A549 (cell line): ENCODE measurements around the gene USP49. TPM values are rescaled to one million over a fixed set of nuclear protein-coding genes. Genes with fewer than 3 reads are reported as not detected.
A peak's percentile ranks its signal among the peaks of the same experiment; 100 is the strongest.

Source experiments
- ATAC-seq, 2 experiments: fragments of 200-7000 bp in 1 of 2; fragments of >200 bp in 1 of 2; cut with Nextera tagmentation in 1 of 2; cut with Tn5 transposase in 1 of 2; 3 replicates each; pipeline versions ENCODE4 v1.8.0 to v1.9.1; 2018 to 2020; ENCODE audit warnings: mild to moderate bottlenecking in 1 of 2, moderate library complexity in 1 of 2
- CTCF ChIA-PET: fragments of 300-600 bp; sonication (Branson Sonifier 250); formaldehyde crosslinking; extraction: SDS; loops from one replicate; lab custom pipeline; 2021; ENCODE audit warnings: antibody characterized with exemption, inconsistent platforms; lab: Yijun Ruan, JAX
- POLR2A ChIA-PET: fragments of 350-600 bp; formaldehyde crosslinking; extraction: SDS; loops from one replicate; lab custom pipeline; 2021; ENCODE audit warnings: antibody characterized with exemption, inconsistent platforms; lab: Yijun Ruan, JAX
- DNase-seq, 2 experiments: peaks; one replicate each; pipeline versions ENCODE4 v3.0.0 to v3.0.0-alpha.2; 2011 to 2016; ENCODE audit warnings: low read depth in 1 of 2, low spot score in 1 of 2
- FAIRE-seq: peaks from 2 replicates; lab custom pipeline; 2011; peaks lifted over from hg19 to GRCh38; lab: Jason Lieb, UNC
- H3K27ac ChIP-seq, 2 experiments: fragments of >200 bp; sonication (Bioruptor Twin); formaldehyde crosslinking; 3 replicates each; pipeline ENCODE4 v1.5.1; 2016 to 2017
- H3K4me1 ChIP-seq: fragments of >200 bp; sonication (Bioruptor Twin); formaldehyde crosslinking; 3 replicates; pipeline ENCODE4 v1.6.1; 2016
- H3K4me2 ChIP-seq: fragments of >200 bp; sonication (Bioruptor Twin); formaldehyde crosslinking; 3 replicates; pipeline ENCODE4 v1.6.1; 2016
- H3K4me3 ChIP-seq: fragments of >200 bp; sonication (Bioruptor Twin); formaldehyde crosslinking; 3 replicates; pipeline ENCODE4 v1.5.1; 2016
- H3K9me3 ChIP-seq: fragments of >200 bp; sonication (Bioruptor Twin); formaldehyde crosslinking; 3 replicates; pipeline ENCODE4 v1.6.1; 2016
- CBX2 ChIP-seq: fragments of 200-600 bp; sonication (generic); IDR thresholded peaks from 2 replicates; pipeline ENCODE4 v1.6.1; 2016; ENCODE audit warnings: low read depth, mild to moderate bottlenecking, borderline replicate concordance
- CEBPB ChIP-seq, 2 experiments: fragments of >200 bp in 1 of 2; sonication (Bioruptor Twin) in 1 of 2; formaldehyde crosslinking in 1 of 2; IDR thresholded peaks; 2 replicates each; pipeline ENCODE4 v1.6.1; 2012 to 2016
- CHD2 ChIP-seq: fragments of 150-350 bp; IDR thresholded peaks from 2 replicates; pipeline ENCODE4 v1.6.1; 2014; ENCODE audit warnings: low read length; ENCODE audit not compliant: partially characterized antibody
- EP300 ChIP-seq, 2 experiments: fragments of >200 bp; sonication (Bioruptor Twin); formaldehyde crosslinking; IDR thresholded peaks; 2 replicates in 1 of 2; 3 replicates in 1 of 2; pipeline ENCODE4 v1.6.1; 2016 to 2017
- FOSB ChIP-seq: fragments of 250-450 bp; sonication (Bioruptor Pico); IDR thresholded peaks from 2 replicates; pipeline ENCODE4 v1.5.0; 2020; ENCODE audit warnings: mild to moderate bottlenecking, moderate library complexity
- FOSL2 ChIP-seq, 2 experiments: fragments of 450-650 bp in 1 of 2; fragments of >200 bp in 1 of 2; sonication (Bioruptor Twin) in 1 of 2; formaldehyde crosslinking; IDR thresholded peaks; 2 replicates each; pipeline versions ENCODE4 v1.5.0 to v1.6.1; 2016 to 2020; ENCODE audit warnings: mild to moderate bottlenecking in 1 of 2, moderate library complexity in 1 of 2
- GATA3 ChIP-seq: IDR thresholded peaks from 2 replicates; pipeline ENCODE4 v1.6.1; 2012; ENCODE audit warnings: borderline replicate concordance
- HEYL ChIP-seq: fragments of 250-450 bp; sonication (Bioruptor Pico); IDR thresholded peaks from 2 replicates; pipeline ENCODE4 v1.8.0; 2021; ENCODE audit warnings: mild to moderate bottlenecking, moderate library complexity
- HOXB13 ChIP-seq: fragments of 250-450 bp; sonication (Bioruptor Pico); IDR thresholded peaks from 2 replicates; pipeline ENCODE4 v1.5.0; 2020; ENCODE audit warnings: low read depth, mild to moderate bottlenecking, moderate library complexity
- JUN ChIP-seq, 2 experiments: fragments of >200 bp; sonication (Bioruptor Twin); formaldehyde crosslinking; IDR thresholded peaks; 2 replicates in 1 of 2; 3 replicates in 1 of 2; pipeline ENCODE4 v1.6.1; 2016 to 2017
- JUNB ChIP-seq: fragments of >200 bp; sonication (Bioruptor Twin); formaldehyde crosslinking; IDR thresholded peaks from 2 replicates; pipeline ENCODE4 v1.6.1; 2016
- KDM1A ChIP-seq: fragments of 200-600 bp; sonication (generic); IDR thresholded peaks from 2 replicates; pipeline ENCODE4 v1.6.1; 2016; ENCODE audit warnings: low read depth, mild to moderate bottlenecking
- MAFK ChIP-seq: fragments of 450-650 bp; IDR thresholded peaks from 2 replicates; pipeline ENCODE4 v1.6.1; 2014; ENCODE audit not compliant: partially characterized antibody
- MYC ChIP-seq: IDR thresholded peaks from 2 replicates; pipeline ENCODE4 v1.6.1; 2012; ENCODE audit warnings: mild to moderate bottlenecking, inconsistent platforms, low read length, improper control_type of control experiment, borderline replicate concordance
- NFE2L2 ChIP-seq: fragments of 150-350 bp; conservative IDR thresholded peaks from 2 replicates; pipeline ENCODE4 v1.6.1; 2014; ENCODE audit warnings: low read length
- NPAS2 ChIP-seq: fragments of 250-450 bp; sonication (Bioruptor Pico); IDR thresholded peaks from 2 replicates; pipeline ENCODE4 v1.8.0; 2022; ENCODE audit warnings: mild to moderate bottlenecking, moderate library complexity, borderline replicate concordance
- PHF8 ChIP-seq: fragments of 200-600 bp; sonication (generic); IDR thresholded peaks from 2 replicates; pipeline ENCODE4 v1.6.1; 2016; ENCODE audit warnings: low read depth, mild to moderate bottlenecking, antibody characterized with exemption, moderate library complexity, borderline replicate concordance
- POLR2A ChIP-seq: IDR thresholded peaks from 2 replicates; pipeline ENCODE4 v1.6.1; 2012; ENCODE audit warnings: mild to moderate bottlenecking, low read length
- POLR2AphosphoS2 ChIP-seq: conservative IDR thresholded peaks from 2 replicates; pipeline ENCODE4 v1.6.1; 2012; ENCODE audit warnings: low read length, improper control_type of control experiment, inconsistent platforms
- RAD21 ChIP-seq, 2 experiments: fragments of >200 bp in 1 of 2; sonication (Bioruptor Twin) in 1 of 2; formaldehyde crosslinking in 1 of 2; IDR thresholded peaks in 1 of 2; conservative IDR thresholded peaks in 1 of 2; 2 replicates in 1 of 2; 3 replicates in 1 of 2; pipeline ENCODE4 v1.6.1; 2012 to 2018; ENCODE audit warnings: inconsistent platforms in 1 of 2
- RARB ChIP-seq: fragments of 250-450 bp; sonication (Bioruptor Pico); IDR thresholded peaks from 2 replicates; pipeline ENCODE4 v1.8.0; 2021; ENCODE audit warnings: mild to moderate bottlenecking, moderate library complexity
- RCOR1 ChIP-seq: fragments of 150-350 bp; IDR thresholded peaks from 2 replicates; pipeline ENCODE4 v1.6.1; 2014; ENCODE audit warnings: antibody characterized with exemption, low read length, low read depth
- RFX5 ChIP-seq: fragments of 450-650 bp; IDR thresholded peaks from 2 replicates; pipeline ENCODE4 v1.7.1; 2014; ENCODE audit warnings: antibody characterized with exemption, mild to moderate bottlenecking, moderate library complexity
- RNF2 ChIP-seq: fragments of 200-600 bp; sonication (generic); IDR thresholded peaks from 2 replicates; pipeline ENCODE4 v1.6.1; 2016; ENCODE audit warnings: low read depth, mild to moderate bottlenecking, antibody characterized with exemption, moderate library complexity, borderline replicate concordance
- SMC3 ChIP-seq: fragments of >200 bp; sonication (Bioruptor Twin); formaldehyde crosslinking; IDR thresholded peaks from 3 replicates; pipeline ENCODE4 v1.6.1; 2018; ENCODE audit warnings: inconsistent platforms
- SREBF2 ChIP-seq: fragments of 450-650 bp; IDR thresholded peaks from 2 replicates; pipeline ENCODE4 v1.6.1; 2014; ENCODE audit warnings: mild to moderate bottlenecking, moderate library complexity
- ZC3H11A ChIP-seq: fragments of 450-650 bp; IDR thresholded peaks from 2 replicates; pipeline ENCODE4 v1.6.1; 2014; ENCODE audit warnings: antibody characterized with exemption, mild to moderate bottlenecking
- ZFP36 ChIP-seq: fragments of 450-650 bp; IDR thresholded peaks from 2 replicates; pipeline ENCODE4 v1.6.1; 2014; ENCODE audit warnings: borderline replicate concordance; ENCODE audit not compliant: partially characterized antibody
- WGBS: methylation state at CpG from one replicate; pipeline ENCODE4 v1.1.6; 2017; ENCODE audit errors: missing lambda C conversion rate; 5-methylcytosine and 5-hydroxymethylcytosine counted together
- polyA plus RNA-seq, 4 experiments: library from polyadenylated mRNA; depleted of rRNA in 3 of 4; stranded (reverse); fragments of >200 nt; fragmentation: RNase III in 1 of 4; extraction: RNeasy Plus Mini Kit Qiagen cat#74134 plus additional on column Dnase treatment in 1 of 4; gene quantifications; 2 replicates in 3 of 4; 3 replicates in 1 of 4; pipeline ENCODE4 v1.2.3, GENCODE V29; 2011 to 2017
- TF ChIP-seq, protein P1 (sequence below): IDR thresholded peaks from 2 replicates; pipeline ENCODE4 v1.6.1; 2012; ENCODE audit warnings: low read depth, borderline replicate concordance
- TF ChIP-seq, protein P2 (sequence below): IDR thresholded peaks from 2 replicates; pipeline ENCODE4 v1.6.1; 2012
- TF ChIP-seq, protein P3 (sequence below): fragments of 150-350 bp; IDR thresholded peaks from 2 replicates; pipeline ENCODE4 v1.6.1; 2014; ENCODE audit warnings: low read depth, mild to moderate bottlenecking, low read length
- TF ChIP-seq, protein P4 (sequence below): fragments of >200 bp; sonication (Bioruptor Twin); formaldehyde crosslinking; IDR thresholded peaks from 2 replicates; pipeline ENCODE4 v1.6.1; 2016
- TF ChIP-seq, protein P5 (sequence below): fragments of >200 bp; sonication (Bioruptor Twin); formaldehyde crosslinking; IDR thresholded peaks from 3 replicates; pipeline ENCODE4 v1.5.1; 2016
- TF ChIP-seq, protein P6 (sequence below): IDR thresholded peaks from 2 replicates; pipeline ENCODE4 v1.6.1; 2012

Gene USP49
- polyA plus RNA-seq, 2 of the 4 experiments (the other 2 are of a cell fraction) = 2.9 to 4.3 TPM

DNA sequence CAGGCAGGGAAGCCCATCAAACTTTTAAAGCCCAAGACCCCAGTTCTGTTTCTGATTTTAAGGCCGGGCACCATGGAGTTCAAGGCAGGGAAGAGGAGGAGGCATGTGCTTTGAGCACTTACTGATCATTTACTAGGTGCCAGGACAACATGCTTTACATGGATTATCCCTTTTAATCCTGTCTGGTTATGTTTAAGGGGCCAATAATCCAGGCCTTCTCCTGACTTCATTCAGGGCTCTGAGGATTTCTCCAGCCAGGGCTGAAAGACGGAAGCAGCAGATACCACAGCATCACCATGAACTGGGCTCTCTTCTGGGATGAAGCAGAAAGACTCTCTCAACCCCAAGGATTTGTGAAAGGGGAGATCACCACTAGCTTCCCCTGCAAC lies 42.3 kb upstream of the USP49 start (continued):
- TF ChIP-seq GATA3 (no peak), FOSB (CRISPR knock-in tag) (no peak), RARB (CRISPR knock-in tag) (no peak), MYC (no peak)
- TF ChIP-seq, all 56 proteins: peak for 0

DNA sequence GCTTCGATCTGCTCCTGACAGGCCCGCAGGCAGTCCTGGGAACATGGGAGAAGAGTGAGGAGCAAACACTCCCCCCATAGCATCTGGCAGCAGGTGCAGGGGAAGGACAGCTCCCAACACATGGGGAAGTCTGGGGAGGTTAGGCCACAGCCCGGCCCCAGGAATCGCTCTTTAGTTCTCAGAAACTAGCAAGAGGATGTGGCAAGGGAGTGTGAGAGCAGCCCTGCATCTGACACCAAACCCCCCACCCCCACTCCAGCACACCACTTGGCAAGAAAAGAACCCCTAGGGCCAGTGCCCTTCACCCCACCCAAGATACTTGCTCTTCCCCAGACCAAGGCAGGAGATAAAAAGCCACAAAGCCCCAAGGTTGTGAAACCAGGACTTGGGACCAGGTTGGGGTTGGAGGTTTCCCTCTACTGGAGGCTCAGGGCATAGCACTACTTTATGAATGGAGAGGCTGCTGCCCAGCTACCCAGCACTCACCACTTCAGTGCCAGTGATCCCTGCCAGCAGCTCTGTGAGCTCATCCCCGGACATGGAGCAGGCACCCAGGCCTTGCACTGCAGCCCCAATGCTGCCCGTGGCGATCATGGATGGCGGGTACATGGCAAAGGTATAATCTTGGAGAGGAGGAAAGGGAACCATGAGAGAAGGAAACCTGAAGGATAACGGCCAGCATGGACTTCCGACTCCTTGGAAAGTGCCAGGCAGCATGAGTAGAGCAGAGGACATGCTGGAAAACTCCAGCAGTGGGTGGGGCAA lies 41.1 kb upstream of the USP49 start:
- Histone ChIP-seq H3K9me3 (no peaks in the 10 kb centered on the region), H3K27ac (peak overlapping the region; percentile 93 to 99), H3K4me1 (peaks cover 61% of the 10 kb centered on the region), H3K4me3 (0 out of 3 replicates have a peak overlapping the region, but pooled peaks have one; percentile 14), H3K4me2 (peak overlapping the region; percentile 98)
- FAIRE-seq (no peak), ATAC-seq (peak; percentile 69 to 73), DNase-seq (peak; percentile 72 to 84)
- TF ChIP-seq NPAS2 (CRISPR knock-in tag) = no peak
- no peak for TF ChIP-seq RCOR1
- TF ChIP-seq, protein P1, sequence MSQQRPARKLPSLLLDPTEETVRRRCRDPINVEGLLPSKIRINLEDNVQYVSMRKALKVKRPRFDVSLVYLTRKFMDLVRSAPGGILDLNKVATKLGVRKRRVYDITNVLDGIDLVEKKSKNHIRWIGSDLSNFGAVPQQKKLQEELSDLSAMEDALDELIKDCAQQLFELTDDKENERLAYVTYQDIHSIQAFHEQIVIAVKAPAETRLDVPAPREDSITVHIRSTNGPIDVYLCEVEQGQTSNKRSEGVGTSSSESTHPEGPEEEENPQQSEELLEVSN = no peak
- TF ChIP-seq HOXB13 = no peak
- TF ChIP-seq GATA3 = no peak
- TF ChIP-seq RAD21 (conservative IDR thresholded peaks at IDR 0.05 in 1 of 2, IDR thresholded peaks at IDR 0.05 in 1 of 2) = peak; percentile 50 to 60
- TF ChIP-seq POLR2AphosphoS2 = no peak; the same call in 1 of the 2 replicates
- TF ChIP-seq CBX2 = no peak
- no peak for TF ChIP-seq JUN (IDR thresholded peaks at IDR 0.05)
- TF ChIP-seq SREBF2 = no peak
- TF ChIP-seq, protein P2, sequence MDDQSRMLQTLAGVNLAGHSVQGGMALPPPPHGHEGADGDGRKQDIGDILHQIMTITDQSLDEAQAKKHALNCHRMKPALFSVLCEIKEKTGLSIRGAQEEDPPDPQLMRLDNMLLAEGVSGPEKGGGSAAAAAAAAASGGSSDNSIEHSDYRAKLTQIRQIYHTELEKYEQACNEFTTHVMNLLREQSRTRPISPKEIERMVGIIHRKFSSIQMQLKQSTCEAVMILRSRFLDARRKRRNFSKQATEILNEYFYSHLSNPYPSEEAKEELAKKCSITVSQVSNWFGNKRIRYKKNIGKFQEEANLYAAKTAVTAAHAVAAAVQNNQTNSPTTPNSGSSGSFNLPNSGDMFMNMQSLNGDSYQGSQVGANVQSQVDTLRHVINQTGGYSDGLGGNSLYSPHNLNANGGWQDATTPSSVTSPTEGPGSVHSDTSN = no peak
- TF ChIP-seq POLR2A = no peak
- TF ChIP-seq, protein P3, sequence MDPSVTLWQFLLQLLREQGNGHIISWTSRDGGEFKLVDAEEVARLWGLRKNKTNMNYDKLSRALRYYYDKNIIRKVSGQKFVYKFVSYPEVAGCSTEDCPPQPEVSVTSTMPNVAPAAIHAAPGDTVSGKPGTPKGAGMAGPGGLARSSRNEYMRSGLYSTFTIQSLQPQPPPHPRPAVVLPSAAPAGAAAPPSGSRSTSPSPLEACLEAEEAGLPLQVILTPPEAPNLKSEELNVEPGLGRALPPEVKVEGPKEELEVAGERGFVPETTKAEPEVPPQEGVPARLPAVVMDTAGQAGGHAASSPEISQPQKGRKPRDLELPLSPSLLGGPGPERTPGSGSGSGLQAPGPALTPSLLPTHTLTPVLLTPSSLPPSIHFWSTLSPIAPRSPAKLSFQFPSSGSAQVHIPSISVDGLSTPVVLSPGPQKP = no peak
- TF ChIP-seq RNF2 = no peak
- TF ChIP-seq ZC3H11A = no peak
- no peak for TF ChIP-seq RFX5
- TF ChIP-seq CHD2 = no peak
- no peak for TF ChIP-seq MYC
- TF ChIP-seq EP300 (IDR thresholded peaks at IDR 0.05) = no peak
- TF ChIP-seq ZFP36 = no peak
- no peak for TF ChIP-seq FOSL2 (IDR thresholded peaks at IDR 0.05)
- no peak for TF ChIP-seq FOSL2 (CRISPR knock-in tag; IDR thresholded peaks at IDR 0.05)
- TF ChIP-seq, protein P4, sequence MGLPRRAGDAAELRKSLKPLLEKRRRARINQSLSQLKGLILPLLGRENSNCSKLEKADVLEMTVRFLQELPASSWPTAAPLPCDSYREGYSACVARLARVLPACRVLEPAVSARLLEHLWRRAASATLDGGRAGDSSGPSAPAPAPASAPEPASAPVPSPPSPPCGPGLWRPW = no peak
- no peak for TF ChIP-seq PHF8
- TF ChIP-seq, protein P5, sequence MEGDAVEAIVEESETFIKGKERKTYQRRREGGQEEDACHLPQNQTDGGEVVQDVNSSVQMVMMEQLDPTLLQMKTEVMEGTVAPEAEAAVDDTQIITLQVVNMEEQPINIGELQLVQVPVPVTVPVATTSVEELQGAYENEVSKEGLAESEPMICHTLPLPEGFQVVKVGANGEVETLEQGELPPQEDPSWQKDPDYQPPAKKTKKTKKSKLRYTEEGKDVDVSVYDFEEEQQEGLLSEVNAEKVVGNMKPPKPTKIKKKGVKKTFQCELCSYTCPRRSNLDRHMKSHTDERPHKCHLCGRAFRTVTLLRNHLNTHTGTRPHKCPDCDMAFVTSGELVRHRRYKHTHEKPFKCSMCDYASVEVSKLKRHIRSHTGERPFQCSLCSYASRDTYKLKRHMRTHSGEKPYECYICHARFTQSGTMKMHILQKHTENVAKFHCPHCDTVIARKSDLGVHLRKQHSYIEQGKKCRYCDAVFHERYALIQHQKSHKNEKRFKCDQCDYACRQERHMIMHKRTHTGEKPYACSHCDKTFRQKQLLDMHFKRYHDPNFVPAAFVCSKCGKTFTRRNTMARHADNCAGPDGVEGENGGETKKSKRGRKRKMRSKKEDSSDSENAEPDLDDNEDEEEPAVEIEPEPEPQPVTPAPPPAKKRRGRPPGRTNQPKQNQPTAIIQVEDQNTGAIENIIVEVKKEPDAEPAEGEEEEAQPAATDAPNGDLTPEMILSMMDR = peak; percentile 47
- TF ChIP-seq JUNB = no peak
- TF ChIP-seq, protein P6, sequence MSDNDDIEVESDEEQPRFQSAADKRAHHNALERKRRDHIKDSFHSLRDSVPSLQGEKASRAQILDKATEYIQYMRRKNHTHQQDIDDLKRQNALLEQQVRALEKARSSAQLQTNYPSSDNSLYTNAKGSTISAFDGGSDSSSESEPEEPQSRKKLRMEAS = no peak
- TF ChIP-seq KDM1A = no peak
- no peak for TF ChIP-seq NFE2L2
- no peak for TF ChIP-seq MAFK
- no peak for TF ChIP-seq FOSB (CRISPR knock-in tag)
- no peak for TF ChIP-seq HEYL (CRISPR knock-in tag)
- peak; percentile 66 for TF ChIP-seq SMC3
- TF ChIP-seq CEBPB (IDR thresholded peaks at IDR 0.05) = peak; percentile 24 to 67; a peak in 2 of 4 replicates
- ChIA-PET POLR2A (interaction anchor here (0.6 to 3.4 kb wide), 4 partner anchors 16 to 150 kb away, joined by 3 to 11 read pairs (median 8); partner anchors contain the start of gene MED20), CTCF (interaction anchor here (0.6 to 18.6 kb wide), 26 partner anchors 8 to 1125 kb away, joined by 3 to 191 read pairs (median 4); partner anchors contain the start of genes BYSL, MED20, TAF8 and TOMM6)
- 46% methylated on average over 10 of the region's 10 CpGs for WGBS
